HepG2 (cell line): ENCODE results near the gene ARSJ. TPM values are rescaled to one million over a fixed set of nuclear protein-coding genes. Genes with fewer than 3 reads are reported as not detected.

Experiments
- ATAC-seq: fragments of 200-7000 bp; cut with Tn5 transposase; 3 replicates; pipeline ENCODE4 v1.9.1; 2020; ENCODE audit warnings: mild to moderate bottlenecking, moderate library complexity
- BruUV-seq: library from RNA; stranded (reverse); fragments of 400-500 nt; replicated peaks from 2 replicates; lab custom pipeline; 2021; lab: Mats Ljungman, UMichigan
- CTCF ChIA-PET: fragments of 300-600 bp; formaldehyde crosslinking; extraction: SDS; loops from one replicate; lab custom pipeline; 2021; ENCODE audit warnings: low total read pairs, inconsistent platforms, low intra/inter-chr PET ratio; lab: Yijun Ruan, JAX
- POLR2A ChIA-PET: fragments of 350-600 bp; sonication (Branson Sonifier 250); formaldehyde crosslinking; loops from one replicate; lab custom pipeline; 2020; ENCODE audit warnings: antibody characterized with exemption, inconsistent platforms; lab: Yijun Ruan, JAX
- DNase-seq: peaks from one replicate; pipeline ENCODE4 v3.0.0-alpha.2; 2015; ENCODE audit warnings: low spot score
- FAIRE-seq: peaks from 3 replicates; lab custom pipeline; 2011; peaks lifted over from hg19 to GRCh38; lab: Jason Lieb, UNC
- H2AFZ ChIP-seq: one replicate; pipeline ENCODE4 v1.6.1; 2011; ENCODE audit warnings: low read length, inconsistent platforms
- H3K27ac ChIP-seq: fragments of 300-600 bp; 3 replicates; pipeline ENCODE4 v1.8.0; 2011; ENCODE audit warnings: mixed run types, mild to moderate bottlenecking, mixed read lengths, low read length, inconsistent platforms; ENCODE audit not compliant: insufficient read depth; ENCODE audit errors: extremely low read length
- H3K27me3 ChIP-seq, 2 experiments: fragments of 200-600 bp in 1 of 2; 2 replicates in 1 of 2; 3 replicates in 1 of 2; pipeline versions ENCODE4 v1.6.0 to v1.8.0; 2011; ENCODE audit warnings: low read length in 2 of 2, mild to moderate bottlenecking in 2 of 2, moderate library complexity in 2 of 2, inconsistent platforms in 1 of 2; ENCODE audit not compliant: insufficient read depth in 2 of 2, control insufficient read depth in 1 of 2
- H3K36me3 ChIP-seq, 2 experiments: fragments of 200-600 bp in 1 of 2; replicated peaks in 1 of 2; 2 replicates in 1 of 2; 3 replicates in 1 of 2; pipeline versions ENCODE4 v1.5.1 to v1.8.0; 2011; ENCODE audit warnings: low read length in 2 of 2, inconsistent platforms in 1 of 2; ENCODE audit not compliant: insufficient read depth in 2 of 2, control insufficient read depth in 1 of 2
- H3K4me1 ChIP-seq: 2 replicates; pipeline ENCODE4 v1.5.1; 2012; ENCODE audit warnings: low read length, inconsistent platforms; ENCODE audit not compliant: insufficient read depth
- H3K4me2 ChIP-seq: 2 replicates; pipeline ENCODE4 v1.6.0; 2011; ENCODE audit warnings: low read depth, low read length, inconsistent platforms
- H3K4me3 ChIP-seq, 3 experiments: fragments of 200-600 bp in 1 of 3; sonication (generic), shearing (Covaris generic) in 1 of 3; replicated peaks in 1 of 3; 2 replicates each; pipeline ENCODE4 v1.5.1; 2011 to 2016; ENCODE audit warnings: low read length in 3 of 3, inconsistent platforms in 2 of 3, low read depth in 2 of 3, mild to moderate bottlenecking in 2 of 3, control low read depth in 1 of 3, mixed read lengths in 1 of 3; ENCODE audit not compliant: insufficient read depth in 1 of 3
- H3K79me2 ChIP-seq: one replicate; pipeline ENCODE4 v1.6.1; 2011; ENCODE audit warnings: low read length, inconsistent platforms; ENCODE audit not compliant: insufficient read depth
- H3K9ac ChIP-seq: 2 replicates; pipeline ENCODE4 v1.6.0; 2011; ENCODE audit warnings: mild to moderate bottlenecking, low read depth, low read length, inconsistent platforms; ENCODE audit not compliant: insufficient read depth
- H3K9me3 ChIP-seq: 2 replicates; pipeline ENCODE4 v1.5.1; 2012; ENCODE audit warnings: mild to moderate bottlenecking, low read length
- H4K20me1 ChIP-seq: 2 replicates; pipeline ENCODE4 v1.6.0; 2011; ENCODE audit warnings: inconsistent platforms, mild to moderate bottlenecking, low read length, moderate library complexity; ENCODE audit not compliant: insufficient read depth
- CHCHD3 ChIP-seq: sonication (generic); formaldehyde crosslinking; IDR thresholded peaks from 2 replicates; pipeline ENCODE4 v1.8.0; 2022; ENCODE audit warnings: mild to moderate bottlenecking, missing genetic modification reagents, moderate library complexity
- HOXA9 ChIP-seq: sonication (generic); formaldehyde crosslinking; IDR thresholded peaks from 2 replicates; pipeline ENCODE4 v1.8.1; 2022; ENCODE audit warnings: missing genetic modification reagents, mild to moderate bottlenecking, moderate library complexity, borderline replicate concordance
- NR3C1 ChIP-seq: sonication (generic); formaldehyde crosslinking; IDR thresholded peaks from 2 replicates; pipeline ENCODE4 v1.4.0; 2020; ENCODE audit warnings: missing genetic modification reagents
- PRMT3 ChIP-seq: sonication (generic); formaldehyde crosslinking; IDR thresholded peaks from 2 replicates; pipeline ENCODE4 v1.8.1; 2022; ENCODE audit warnings: low read depth, mild to moderate bottlenecking, moderate library complexity, missing genetic modification reagents, borderline replicate concordance
- SNRNP70 ChIP-seq: fragments of 200-400 bp; formaldehyde crosslinking; IDR thresholded peaks from 2 replicates; pipeline ENCODE4 v1.6.1; 2017; ENCODE audit warnings: mild to moderate bottlenecking, low read depth, low read length, moderate library complexity
- TARDBP ChIP-seq: sonication (generic); formaldehyde crosslinking; IDR thresholded peaks from 2 replicates; pipeline ENCODE4 v1.8.0; 2022; ENCODE audit warnings: mild to moderate bottlenecking, missing genetic modification reagents
- WGBS: methylation state at CpG from one replicate; pipeline ENCODE4 v1.1.6; 2017; ENCODE audit warnings: low lambda C conversion rate; 5-methylcytosine and 5-hydroxymethylcytosine counted together
- in situ Hi-C: cut with HindIII; loops from 2 replicates; pipeline ENCODE4 v1.10.0; 2017; ENCODE audit warnings: low pct_unique_long_range_greater_than_20kb; ENCODE audit not compliant: extremely low pct_ligation_motif_present
- intact Hi-C: fragments of 100-400 bp; cut with micrococcal nuclease; formaldehyde crosslinking; loops from one replicate; pipeline ENCODE4 v1.10.0; 2022; ENCODE audit not compliant: unreplicated experiment
- polyA plus RNA-seq, 8 experiments: library from polyadenylated mRNA; depleted of rRNA in 3 of 8; stranded (reverse) in 7 of 8; unstranded in 1 of 8; fragments of >200 nt; fragmentation: Illumina TruSeq in 4 of 8; extraction: Trizol in 4 of 8; gene quantifications; 2 replicates each; pipeline versions ENCODE4 v1.2.1 to v1.2.3, GENCODE V29; 2011 to 2016; ENCODE audit warnings: low read depth in 4 of 8, missing spikeins in 1 of 8, mixed read lengths in 1 of 8; ENCODE audit not compliant: insufficient read depth in 1 of 8
- total RNA-seq, 5 experiments: library from RNA; depleted of rRNA; stranded (reverse); fragments of >200 nt; fragmentation: Illumina TruSeq; extraction: Trizol; gene quantifications; 2 replicates each; pipeline ENCODE4 v1.2.3, GENCODE V29; 2016; ENCODE audit warnings: low read depth in 1 of 5
- TF ChIP-seq, protein P1 (sequence below): sonication (generic); formaldehyde crosslinking; IDR thresholded peaks from 2 replicates; pipeline ENCODE4 v1.5.0; 2020; ENCODE audit warnings: mild to moderate bottlenecking, missing genetic modification reagents, borderline replicate concordance

ARSJ gene
- total and polyA plus RNA-seq, 2 of the 13 experiments (the other 11 are each of a cell fraction or from before 2014, with no cell fraction given): not detected

DNA sequence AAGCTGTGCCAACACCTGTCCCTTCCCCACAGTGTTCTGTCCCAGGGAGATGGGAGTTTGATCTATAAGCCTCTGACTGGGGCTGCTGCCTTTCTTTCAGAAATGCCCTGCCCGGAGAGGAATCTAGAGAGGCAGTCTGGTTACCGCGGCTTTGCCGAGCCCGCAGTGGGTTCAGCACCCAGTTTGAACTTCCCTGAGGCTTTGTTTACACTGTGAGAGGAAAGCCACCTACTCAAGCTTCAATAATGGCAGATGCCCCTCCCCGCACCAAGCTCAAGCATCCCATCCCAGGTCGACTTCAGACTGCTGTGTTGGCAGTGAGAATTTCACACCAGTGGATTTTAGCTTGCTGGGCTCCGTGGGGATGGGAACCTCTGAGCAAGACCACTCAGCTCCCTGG, 33.3 kb upstream of the ARSJ start:
- Histone ChIP-seq H3K9ac (no peak overlapping the region), H3K4me3 (no peak overlapping the region), H3K27ac (no peak overlapping the region), H3K4me2 (no peak overlapping the region), H3K36me3 (no peaks in the 10 kb centered on the region), H2AFZ (no peak overlapping the region), H3K4me1 (no peaks in the 10 kb centered on the region), H3K27me3 (no peaks in the 10 kb centered on the region), H3K9me3 (no peaks in the 10 kb centered on the region), H4K20me1 (no peaks in the 10 kb centered on the region), H3K79me2 (no peaks in the 10 kb centered on the region)
- POLR2A ChIA-PET: no interaction called here
- intact Hi-C loops: no loop called here
- FAIRE-seq: no peak
- in situ Hi-C loops: no loop called here
- CTCF ChIA-PET: no interaction called here
- TF ChIP-seq TARDBP (CRISPR knock-in tag) (no peak), PRMT3 (CRISPR knock-in tag) (no peak), NR3C1 (CRISPR knock-in tag) (no peak), SNRNP70 (no peak), CHCHD3 (CRISPR knock-in tag) (no peak), HOXA9 (CRISPR knock-in tag) (no peak)
- TF ChIP-seq, protein P1, sequence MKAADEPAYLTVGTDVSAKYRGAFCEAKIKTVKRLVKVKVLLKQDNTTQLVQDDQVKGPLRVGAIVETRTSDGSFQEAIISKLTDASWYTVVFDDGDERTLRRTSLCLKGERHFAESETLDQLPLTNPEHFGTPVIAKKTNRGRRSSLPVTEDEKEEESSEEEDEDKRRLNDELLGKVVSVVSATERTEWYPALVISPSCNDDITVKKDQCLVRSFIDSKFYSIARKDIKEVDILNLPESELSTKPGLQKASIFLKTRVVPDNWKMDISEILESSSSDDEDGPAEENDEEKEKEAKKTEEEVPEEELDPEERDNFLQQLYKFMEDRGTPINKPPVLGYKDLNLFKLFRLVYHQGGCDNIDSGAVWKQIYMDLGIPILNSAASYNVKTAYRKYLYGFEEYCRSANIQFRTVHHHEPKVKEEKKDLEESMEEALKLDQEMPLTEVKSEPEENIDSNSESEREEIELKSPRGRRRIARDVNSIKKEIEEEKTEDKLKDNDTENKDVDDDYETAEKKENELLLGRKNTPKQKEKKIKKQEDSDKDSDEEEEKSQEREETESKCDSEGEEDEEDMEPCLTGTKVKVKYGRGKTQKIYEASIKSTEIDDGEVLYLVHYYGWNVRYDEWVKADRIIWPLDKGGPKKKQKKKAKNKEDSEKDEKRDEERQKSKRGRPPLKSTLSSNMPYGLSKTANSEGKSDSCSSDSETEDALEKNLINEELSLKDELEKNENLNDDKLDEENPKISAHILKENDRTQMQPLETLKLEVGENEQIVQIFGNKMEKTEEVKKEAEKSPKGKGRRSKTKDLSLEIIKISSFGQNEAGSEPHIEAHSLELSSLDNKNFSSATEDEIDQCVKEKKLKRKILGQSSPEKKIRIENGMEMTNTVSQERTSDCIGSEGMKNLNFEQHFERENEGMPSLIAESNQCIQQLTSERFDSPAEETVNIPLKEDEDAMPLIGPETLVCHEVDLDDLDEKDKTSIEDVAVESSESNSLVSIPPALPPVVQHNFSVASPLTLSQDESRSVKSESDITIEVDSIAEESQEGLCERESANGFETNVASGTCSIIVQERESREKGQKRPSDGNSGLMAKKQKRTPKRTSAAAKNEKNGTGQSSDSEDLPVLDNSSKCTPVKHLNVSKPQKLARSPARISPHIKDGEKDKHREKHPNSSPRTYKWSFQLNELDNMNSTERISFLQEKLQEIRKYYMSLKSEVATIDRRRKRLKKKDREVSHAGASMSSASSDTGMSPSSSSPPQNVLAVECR (CRISPR knock-in tag): no peak
- no peak for DNase-seq
- no CpG with 5 or more reads among the region's 8 CpGs for WGBS
- no TSS peak for BruUV-seq
- ATAC-seq: peak; percentile 53; the same call in 2 of the 3 replicates
